Uterus (tissue), 4 donors: ENCODE results near the gene RAB3IL1. TPM values are rescaled to one million over a fixed set of nuclear protein-coding genes. Genes with fewer than 3 reads are reported as not detected.

Experiments used
- DNase-seq, 2 donors: peaks; one replicate each; pipeline ENCODE4 v3.0.0-alpha.2; 2019 to 2020
- H3K27ac ChIP-seq, 2 donors: fragments of 200-600 bp; sonication (generic); 1 replicate in 1 of 2; 2 replicates in 1 of 2; pipeline ENCODE4 v1.5.1; 2016 to 2018
- H3K27me3 ChIP-seq, 2 donors: fragments of 200-600 bp; sonication (generic); one replicate each; pipeline ENCODE4 v1.5.1; 2018 to 2019; ENCODE audit warnings: control low read depth in 1 of 2
- H3K36me3 ChIP-seq, 2 donors: fragments of 200-600 bp; sonication (generic); one replicate each; pipeline ENCODE4 v1.5.1; 2019; ENCODE audit warnings: control low read depth in 1 of 2
- H3K4me1 ChIP-seq, 2 donors: fragments of 200-600 bp; sonication (generic); one replicate each; pipeline ENCODE4 v1.5.1; 2018 to 2019; ENCODE audit warnings: control low read depth in 1 of 2
- H3K4me3 ChIP-seq, 2 donors: fragments of 200-600 bp; sonication (generic); 1 replicate in 1 of 2; 2 replicates in 1 of 2; pipeline ENCODE4 v1.5.1; 2018 to 2019; ENCODE audit warnings: mild to moderate bottlenecking in 1 of 2
- H3K9me3 ChIP-seq, 2 donors: fragments of 200-600 bp; sonication (generic); one replicate each; pipeline ENCODE4 v1.5.1; 2019; ENCODE audit warnings: control low read depth in 1 of 2
- CTCF ChIP-seq, 4 experiments: fragments of 200-600 bp in 2 of 4; fragments of 450-650 bp in 2 of 4; sonication (generic) in 2 of 4; IDR thresholded peaks; one replicate each; pipeline ENCODE4 v1.5.1; 2016 to 2019; ENCODE audit warnings: antibody characterized with exemption in 4 of 4, mild to moderate bottlenecking in 2 of 4, moderate library complexity in 1 of 4
- POLR2A ChIP-seq, 2 donors: fragments of 450-650 bp; IDR thresholded peaks; one replicate each; pipeline ENCODE4 v1.6.1; 2016; ENCODE audit warnings: antibody characterized with exemption in 2 of 2, mild to moderate bottlenecking in 1 of 2, moderate library complexity in 1 of 2
- intact Hi-C: fragments of 100-400 bp; cut with DNase I; formaldehyde crosslinking; loops from one replicate; pipeline ENCODE4 v1.15.1; 2023; ENCODE audit warnings: low total_unique reads
- total RNA-seq, 4 donors: library from RNA; depleted of rRNA in 3 of 4; stranded (reverse); fragments of >200 nt in 3 of 4; gene quantifications; one replicate each; pipeline versions ENCODE4 v1.1.0 to v1.2.4, GENCODE V29; 2014 to 2023
- donor health status: DM: yes; HTN: yes; CAD: no.

Gene RAB3IL1
- total RNA-seq, 4 donors from 2014 or later: 12.6 to 60.3 (median 26.8) TPM

GRCh38 chr11:61879152-61879551, 38.2 kb downstream of the RAB3IL1 start:
- no peak for DNase-seq
- TF ChIP-seq POLR2A (IDR thresholded peaks at IDR 0.05) (no peak), CTCF (IDR thresholded peaks at IDR 0.05) (no peak)
- H3K27ac ChIP-seq: no peak overlapping the region
- no peaks in the 10 kb centered on the region for H3K36me3 ChIP-seq
- no peaks in the 10 kb centered on the region for H3K27me3 ChIP-seq
- H3K4me1 ChIP-seq: no peaks in the 10 kb centered on the region
- H3K4me3 ChIP-seq: no peak overlapping the region
- intact Hi-C loops: no loop called here
- H3K9me3 ChIP-seq: no peaks in the 10 kb centered on the region

- TF ChIP-seq POLR2A (IDR thresholded peaks at IDR 0.05) (no peak), CTCF (IDR thresholded peaks at IDR 0.05) (no peak)
- intact Hi-C loops: no loop called here
- no peaks in the 10 kb centered on the region for H3K36me3 ChIP-seq
Measured at GRCh38 chr11:61875698-61876097, 41.7 kb downstream of the RAB3IL1 start.

GRCh38 chr11:61874853-61875252, 42.5 kb downstream of the RAB3IL1 start:
- no peaks in the 10 kb centered on the region for H3K4me1 ChIP-seq
- no peaks in the 10 kb centered on the region for H3K27me3 ChIP-seq
- no peak overlapping the region for H3K4me3 ChIP-seq
- H3K9me3 ChIP-seq: no peaks in the 10 kb centered on the region
- no peaks in the 10 kb centered on the region for H3K36me3 ChIP-seq
- intact Hi-C loops: no loop called here
- TF ChIP-seq CTCF (IDR thresholded peaks at IDR 0.05) (no peak), POLR2A (IDR thresholded peaks at IDR 0.05) (no peak)
- no peak overlapping the region for H3K27ac ChIP-seq
- no peak for DNase-seq

More at GRCh38 chr11:61875698-61876097, 41.7 kb downstream of the RAB3IL1 start:
- Histone ChIP-seq H3K27ac (no peak overlapping the region), H3K9me3 (no peaks in the 10 kb centered on the region), H3K4me1 (no peaks in the 10 kb centered on the region), H3K4me3 (no peak overlapping the region), H3K27me3 (no peaks in the 10 kb centered on the region)
- no peak for DNase-seq

GRCh38 chr11:61874377-61874809, 43.0 kb downstream of the RAB3IL1 start:
- no peak for DNase-seq
- TF ChIP-seq POLR2A (IDR thresholded peaks at IDR 0.05) (no peak), CTCF (IDR thresholded peaks at IDR 0.05) (no peak)
- H3K4me1 ChIP-seq: no peaks in the 10 kb centered on the region
- H3K9me3 ChIP-seq: no peaks in the 10 kb centered on the region
- H3K36me3 ChIP-seq: no peaks in the 10 kb centered on the region
- no peaks in the 10 kb centered on the region for H3K27me3 ChIP-seq
- intact Hi-C loops: no loop called here
- no peak overlapping the region for H3K27ac ChIP-seq
- no peak overlapping the region for H3K4me3 ChIP-seq

GRCh38 chr11:61873588-61874376, 43.6 kb downstream of the RAB3IL1 start:
- no peak overlapping the region for H3K27ac ChIP-seq
- H3K27me3 ChIP-seq: no peaks in the 10 kb centered on the region
- no peak for DNase-seq
- H3K36me3 ChIP-seq: no peaks in the 10 kb centered on the region
- no peak overlapping the region for H3K4me3 ChIP-seq
- intact Hi-C loops: no loop called here
- H3K9me3 ChIP-seq: no peaks in the 10 kb centered on the region
- no peaks in the 10 kb centered on the region for H3K4me1 ChIP-seq
- TF ChIP-seq CTCF (IDR thresholded peaks at IDR 0.05): no peak
